SK-N-SH treated with all-trans-retinoic acid at 6 μM for 48 hours (cell line): Measurements from ENCODE around the gene PDGFRB.

Source experiments
- CSRNP3 ChIP-seq: fragments of 250-450 bp; sonication (Bioruptor Pico); IDR thresholded peaks from 2 replicates; pipeline ENCODE4 v1.5.1; 2021; ENCODE audit warnings: mild to moderate bottlenecking, moderate library complexity
- GLIS3 ChIP-seq: fragments of 250-450 bp; sonication (Bioruptor Pico); IDR thresholded peaks from 2 replicates; pipeline ENCODE4 v1.5.0; 2020; ENCODE audit warnings: mild to moderate bottlenecking, moderate library complexity
- ISL1 ChIP-seq: fragments of 250-450 bp; sonication (Bioruptor Pico); IDR thresholded peaks from 2 replicates; pipeline ENCODE4 v2.1.2; 2022; ENCODE audit warnings: mild to moderate bottlenecking, moderate library complexity
- TSHZ2 ChIP-seq: fragments of 250-450 bp; sonication (Bioruptor Pico); IDR thresholded peaks from 2 replicates; pipeline ENCODE4 v1.5.0; 2020; ENCODE audit warnings: mild to moderate bottlenecking, moderate library complexity
- ZC3H10 ChIP-seq: fragments of 250-450 bp; sonication (Bioruptor Pico); IDR thresholded peaks from 2 replicates; pipeline ENCODE4 v1.5.1; 2021; ENCODE audit warnings: mild to moderate bottlenecking, moderate library complexity
- ZFP30 ChIP-seq: fragments of 450-650 bp; formaldehyde crosslinking; IDR thresholded peaks from 2 replicates; pipeline ENCODE4 v1.5.0; 2022; ENCODE audit warnings: mild to moderate bottlenecking, moderate library complexity

- TF ChIP-seq ZFP30 (CRISPR knock-in tag) (no peak), ISL1 (CRISPR knock-in tag) (no peak), CSRNP3 (no peak), TSHZ2 (CRISPR knock-in tag) (no peak), ZC3H10 (CRISPR knock-in tag) (no peak), GLIS3 (CRISPR knock-in tag) (no peak)
These were observed 29.6 kb upstream of the PDGFRB start for GRCh38 chr5:150184990-150185912.
